C1 segment of cervical spinal cord (tissue), 14 donors: ENCODE data around the gene MYLK.
A peak's percentile ranks its signal among the peaks of the same experiment; 100 is the strongest.

Source experiments
- DNase-seq, 14 donors: peaks; one replicate each; lab custom pipeline; 2025; lab: John Stamatoyannopoulos, UW

Gene MYLK

DNA sequence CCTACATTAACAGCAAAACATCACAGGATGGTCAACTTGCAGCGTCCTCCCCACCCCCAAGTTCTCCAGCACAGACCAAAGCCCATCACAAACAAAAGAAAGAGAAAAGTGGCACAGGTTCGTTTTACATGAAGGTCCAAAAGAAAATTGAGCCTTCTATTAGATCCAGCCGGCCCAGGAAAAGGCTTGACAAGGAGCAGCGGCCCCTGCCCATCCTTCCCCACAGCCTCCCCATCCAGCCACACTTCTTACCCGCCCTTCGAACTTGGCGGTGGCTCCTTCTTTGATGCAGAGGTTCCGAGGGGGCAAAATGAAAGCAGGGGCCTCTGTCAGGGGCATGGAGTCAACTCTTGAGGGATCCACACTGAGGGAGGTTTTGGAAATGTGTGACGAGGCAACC lies 90.7 kb downstream of the MYLK start:
- no peak for DNase-seq

DNA sequence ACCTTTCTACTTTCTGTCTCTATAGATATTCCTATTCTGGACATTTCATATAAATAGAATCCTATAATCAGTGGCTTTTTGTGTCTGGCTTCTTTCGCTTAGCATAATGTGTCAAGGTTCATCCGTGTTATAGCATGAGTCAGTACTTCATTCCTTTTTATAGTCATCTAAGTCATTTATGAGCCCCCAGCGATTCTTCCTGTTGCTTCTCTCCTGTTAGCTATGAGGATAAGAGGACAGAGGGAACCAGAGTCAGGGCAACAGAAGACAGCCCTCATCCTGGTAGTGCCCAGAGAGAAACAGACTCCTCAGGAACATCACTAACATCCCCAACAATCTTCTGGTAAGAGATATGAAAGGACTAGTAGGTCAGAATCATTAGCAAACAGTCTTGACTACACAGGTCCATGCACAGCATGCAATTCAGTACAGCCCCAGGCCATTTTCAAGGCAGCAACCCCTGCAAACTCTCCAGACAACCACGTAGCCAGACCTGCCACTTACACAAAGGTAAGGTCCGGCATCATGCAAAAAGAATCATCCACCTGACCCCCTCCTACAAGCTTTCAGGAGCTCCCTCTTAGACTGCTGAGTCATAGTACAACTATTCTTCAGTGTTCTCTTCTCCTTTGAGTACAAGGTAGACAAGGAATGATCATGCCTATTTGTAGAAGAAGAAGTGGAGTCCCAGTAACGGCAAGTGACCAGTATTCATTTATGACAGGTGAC lies 91.5 kb downstream of the MYLK start:
- DNase-seq = no peak

DNA sequence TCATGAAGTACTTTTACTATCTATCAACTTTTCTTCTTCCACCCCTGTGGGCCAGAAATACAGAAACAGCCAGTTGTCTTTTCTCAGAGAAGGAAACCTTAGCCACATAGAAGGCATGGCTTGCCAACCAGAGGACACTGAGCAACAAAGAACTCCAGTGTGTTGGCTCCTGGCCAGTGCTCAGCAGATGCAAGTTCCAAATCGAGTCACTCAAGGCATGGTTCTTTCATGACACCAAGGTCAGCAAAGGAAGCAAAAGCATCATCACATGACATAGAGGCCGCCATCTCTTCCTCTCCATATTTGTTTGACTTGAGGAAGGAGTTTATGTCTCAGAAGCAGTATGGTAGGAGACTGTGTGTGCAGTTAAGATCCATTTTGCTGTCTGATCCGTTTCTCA lies 92.2 kb downstream of the MYLK start:
- DNase-seq = peak in 5 of 14 donors; percentile 6 to 41 (median 19)

DNA sequence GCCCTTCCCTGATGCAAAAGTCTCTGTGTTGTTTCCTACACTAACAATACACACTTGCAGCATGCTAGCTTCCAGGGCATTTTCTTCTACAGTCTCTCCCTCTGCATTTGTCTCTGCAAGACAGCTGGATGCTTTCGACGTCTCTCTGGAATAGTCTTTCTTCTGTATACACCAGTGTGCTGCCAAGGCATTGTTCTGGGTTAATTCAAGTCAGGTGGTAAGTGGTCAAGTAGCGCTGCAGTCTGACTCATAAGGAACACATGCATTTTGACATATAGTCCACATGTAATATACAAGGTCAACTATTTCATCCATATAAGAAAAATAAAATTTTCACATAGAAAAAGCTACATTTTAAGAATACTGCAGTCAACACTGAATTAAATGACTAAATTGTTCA lies 92.7 kb downstream of the MYLK start:
- DNase-seq = no peak

DNA sequence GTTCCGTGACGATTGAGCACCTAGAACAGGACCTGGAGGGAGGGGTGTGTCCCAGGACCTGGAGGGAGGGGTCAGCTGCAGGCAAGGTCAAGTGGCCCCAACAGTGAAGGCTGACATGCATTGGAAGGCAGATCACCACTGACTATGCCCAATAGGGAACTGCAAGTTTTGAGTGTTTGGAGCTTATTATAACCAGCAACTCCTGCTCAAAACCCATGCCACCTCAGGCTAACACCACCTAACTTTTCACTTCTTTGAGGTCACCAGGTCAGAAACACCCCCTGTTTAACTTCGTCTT lies 93.1 kb downstream of the MYLK start:
- DNase-seq = no peak

DNA sequence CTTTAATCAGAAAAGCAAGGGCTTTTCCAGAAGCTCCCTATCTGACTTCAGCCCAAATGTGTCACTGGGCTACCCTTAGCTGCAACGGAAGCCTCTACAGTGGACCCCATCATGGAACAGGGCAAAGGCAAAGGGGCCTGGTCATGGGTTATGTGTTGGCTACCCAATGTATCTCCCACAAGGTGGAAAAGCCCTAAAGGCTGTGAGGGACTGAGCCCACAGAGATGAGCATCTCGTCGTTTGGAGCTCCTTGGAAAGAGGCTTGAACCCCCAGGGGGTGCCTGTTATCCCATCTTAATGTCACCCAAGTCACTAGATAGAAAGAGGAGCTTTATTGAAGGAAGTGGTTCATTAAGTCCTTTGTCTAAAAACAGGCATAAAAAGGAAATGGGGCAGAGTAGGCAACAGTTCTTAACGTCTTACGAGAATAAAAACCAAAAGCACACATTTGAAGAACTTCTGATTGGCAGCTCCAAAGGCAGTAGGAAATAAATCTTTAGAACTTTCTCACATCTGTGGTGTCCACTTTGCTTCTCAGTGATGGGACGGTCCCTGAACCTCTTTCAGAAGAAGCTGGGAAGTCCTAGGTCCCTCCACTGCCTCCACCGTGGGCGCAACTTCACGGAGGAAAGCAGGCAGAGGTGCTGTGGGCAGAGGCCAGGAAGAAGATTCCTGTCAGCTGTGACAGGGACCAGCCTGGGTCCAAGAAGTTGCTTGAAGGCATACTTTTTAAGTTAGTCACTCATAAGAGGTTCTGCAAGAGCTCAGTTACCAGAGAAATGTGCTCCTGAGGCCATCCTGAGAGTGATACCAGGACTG lies 93.7 kb downstream of the MYLK start:
- DNase-seq = no peak

DNA sequence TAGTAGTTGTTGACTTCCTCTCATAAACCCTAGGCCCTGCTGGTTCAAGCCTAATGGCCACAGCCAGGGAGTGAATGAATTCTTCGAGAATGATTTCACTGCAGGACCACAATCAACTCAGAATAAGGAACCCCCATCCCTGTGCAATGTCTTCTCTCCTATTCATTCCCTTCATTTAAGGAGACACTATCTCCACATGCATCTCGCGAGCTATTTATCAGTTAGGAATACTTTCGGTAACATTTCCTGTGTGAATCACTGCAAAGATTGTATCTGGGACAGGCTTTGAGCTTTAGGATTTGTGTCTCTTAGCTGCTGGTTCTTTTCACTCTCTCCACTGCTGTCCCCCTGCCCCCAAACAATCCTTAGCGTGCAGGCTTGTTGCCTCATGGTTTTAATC lies 94.4 kb downstream of the MYLK start:
- DNase-seq = no peak

DNA sequence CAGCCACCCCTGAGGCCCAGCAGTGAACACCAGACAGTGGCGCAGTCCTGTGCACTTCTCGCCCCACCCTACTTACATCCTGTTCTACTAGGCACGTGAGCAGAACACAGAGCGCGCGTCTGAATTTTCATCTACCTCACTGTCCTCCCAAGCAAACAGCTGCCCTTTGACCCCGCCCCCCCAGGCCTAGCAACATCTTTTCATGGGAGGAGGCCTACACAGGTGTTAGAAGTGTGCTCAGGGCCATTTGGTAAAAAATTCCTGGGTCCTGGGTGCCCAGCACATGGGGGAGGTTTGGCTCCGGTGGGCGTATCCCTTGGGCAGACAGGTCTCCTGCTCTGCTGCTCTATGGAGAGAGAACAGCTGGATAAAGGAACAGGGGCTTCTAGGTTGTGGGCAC lies 95.0 kb downstream of the MYLK start:
- DNase-seq = no peak

DNA sequence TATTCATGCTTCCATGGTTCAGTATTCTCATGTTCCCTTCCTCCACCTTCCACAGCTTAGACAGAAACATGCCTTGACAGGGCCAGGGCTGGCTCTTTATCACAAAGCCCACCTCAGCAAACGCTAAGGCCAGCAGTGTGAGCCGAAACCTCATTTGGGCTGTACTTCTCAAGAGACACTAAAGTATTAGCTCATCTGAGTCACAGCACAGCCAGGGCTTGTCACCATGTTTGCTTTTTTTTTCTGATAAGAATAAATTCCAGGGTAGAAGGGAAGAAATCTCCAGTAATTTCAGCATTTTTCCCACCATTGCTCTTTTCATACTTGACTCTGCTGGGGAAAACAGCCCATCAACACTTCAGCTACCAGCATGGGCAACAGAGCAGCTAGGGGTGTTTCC lies 95.4 kb downstream of the MYLK start:
- DNase-seq = no peak

DNA sequence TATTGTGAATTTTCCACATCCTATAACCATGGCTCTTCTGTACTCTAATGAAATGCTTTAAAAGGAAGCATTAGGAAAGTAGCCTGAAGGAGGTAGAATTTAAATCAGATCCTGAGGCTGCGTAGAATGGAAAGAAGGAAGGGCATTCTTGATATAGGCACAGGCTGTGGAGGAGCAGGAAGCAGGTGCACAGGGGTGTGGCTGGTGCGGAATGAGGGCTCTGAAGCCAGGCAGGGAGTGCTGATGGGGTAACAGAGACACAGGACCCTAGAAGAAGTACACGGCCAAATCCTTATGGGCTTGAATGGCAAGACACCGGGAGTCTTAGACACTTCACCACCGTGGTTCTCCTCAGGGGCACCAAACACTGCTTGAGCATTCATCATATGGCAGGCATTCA lies 97.0 kb downstream of the MYLK start:
- DNase-seq = no peak

DNA sequence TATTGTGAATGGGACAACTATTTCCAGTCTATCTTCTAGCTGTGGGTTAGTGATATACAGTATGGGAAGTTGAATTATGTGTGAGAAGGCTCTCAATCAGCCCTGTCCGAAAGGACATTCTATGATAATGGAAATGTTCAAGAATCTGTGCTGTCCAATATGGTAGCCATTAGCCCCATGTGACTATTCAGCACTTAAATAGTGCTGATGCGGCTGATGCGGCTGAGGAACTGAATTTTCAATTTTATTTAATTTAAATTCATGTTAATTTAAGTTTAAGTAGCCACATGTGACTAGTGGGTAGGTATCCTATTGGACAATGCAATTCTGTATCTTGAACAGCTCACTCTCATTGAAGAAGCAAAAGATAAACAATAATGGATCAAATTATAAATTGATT lies 98.5 kb downstream of the MYLK start:
- no peak for DNase-seq

DNA sequence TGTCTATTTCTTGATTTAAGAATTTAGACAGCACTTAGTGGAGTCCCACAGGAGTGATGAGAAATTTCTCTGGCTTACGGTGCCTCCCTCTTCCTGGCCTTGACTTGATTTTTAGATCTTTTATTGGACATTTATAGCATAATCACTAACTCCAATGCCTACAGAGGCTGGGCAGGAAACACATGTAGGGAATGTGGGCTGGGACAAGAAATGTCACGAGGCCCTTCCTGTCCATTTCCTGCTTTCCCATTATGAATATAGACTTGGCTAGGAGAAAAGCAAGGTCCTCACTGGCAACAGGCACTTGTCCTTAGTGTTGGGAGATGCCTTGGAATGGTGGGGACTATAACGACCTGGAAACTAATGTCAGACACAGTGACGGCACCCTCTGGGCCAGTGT lies 100.3 kb downstream of the MYLK start:
- DNase-seq = no peak

DNA sequence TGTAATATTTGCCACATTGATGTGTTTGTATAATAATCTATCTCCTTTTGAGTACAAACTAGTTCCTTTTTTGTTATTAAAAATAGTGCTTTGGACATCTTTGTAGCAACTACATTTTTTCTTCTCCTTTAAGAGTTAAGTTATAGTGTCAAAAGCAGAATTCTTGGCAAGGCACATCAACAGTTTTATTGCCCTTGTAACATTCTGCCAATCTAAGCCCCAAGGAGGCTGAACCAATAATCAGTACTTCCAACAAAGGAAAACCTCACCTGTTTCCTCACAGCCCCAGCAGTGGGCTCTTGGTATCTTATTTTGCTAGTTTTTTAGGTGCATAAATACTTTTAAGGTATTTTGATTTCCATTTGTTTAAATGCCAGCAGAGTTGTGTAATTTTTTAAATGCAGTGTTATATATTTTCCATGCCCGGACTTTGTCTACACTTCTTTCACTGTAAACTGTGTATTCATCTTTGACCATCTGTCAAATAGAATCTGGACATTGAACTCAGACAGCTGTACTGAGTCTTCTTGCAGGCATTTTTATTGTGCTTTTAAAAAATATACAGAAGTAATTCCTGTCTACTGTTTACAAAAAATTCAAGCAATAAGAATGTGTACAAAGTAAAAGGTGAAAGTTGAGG lies 101.0 kb downstream of the MYLK start:
- DNase-seq = no peak

DNA sequence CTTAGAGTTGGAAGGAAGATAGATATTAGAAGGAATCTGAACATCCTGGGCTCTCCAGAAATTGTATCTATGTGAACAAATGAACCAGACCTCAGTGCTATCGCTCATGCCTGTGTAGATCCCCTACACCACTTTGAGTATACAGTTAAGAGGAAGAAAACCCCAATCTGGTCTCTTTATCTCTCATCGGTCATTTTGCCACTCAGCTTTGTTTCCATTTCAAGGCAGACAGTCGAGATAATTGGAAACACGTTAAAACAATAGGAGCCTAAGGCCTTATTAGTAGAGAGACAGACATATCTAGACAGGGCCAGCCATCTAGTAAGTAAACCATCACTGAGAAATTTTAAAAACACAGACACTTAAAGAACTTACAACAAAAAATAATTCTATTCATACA lies 101.6 kb downstream of the MYLK start:
- DNase-seq = no peak

DNA sequence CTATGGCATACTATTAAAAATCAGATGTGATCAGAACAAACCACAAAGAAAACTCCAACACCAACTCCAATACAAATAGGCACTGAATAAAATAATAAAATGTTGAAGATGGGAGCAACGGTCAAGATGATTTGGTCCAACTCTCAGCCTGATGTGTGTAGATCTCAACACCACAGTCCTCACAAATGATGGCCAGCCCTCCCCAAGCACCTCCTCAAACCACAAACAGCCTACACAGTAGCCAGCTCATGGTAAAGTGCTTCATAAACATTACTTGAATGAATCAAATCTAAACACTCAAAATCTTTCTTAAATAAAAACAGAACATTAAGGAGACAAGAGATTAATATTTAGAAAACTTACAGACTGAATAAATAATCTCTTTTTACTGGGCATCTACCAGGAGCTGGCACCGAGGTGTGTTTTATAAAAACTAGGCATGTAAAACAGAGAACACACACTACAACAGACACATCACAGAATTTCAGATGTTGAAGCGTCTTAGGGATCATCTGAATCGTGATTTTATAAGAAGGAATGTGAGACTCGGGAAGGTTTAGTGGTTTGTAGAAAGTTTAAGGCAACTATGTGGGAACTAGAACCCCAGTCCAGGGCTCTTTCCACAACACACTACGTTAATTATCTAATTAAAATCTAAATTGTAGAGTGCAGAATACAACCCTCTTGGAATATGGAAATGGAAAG lies 102.4 kb downstream of the MYLK start:
- no peak for DNase-seq

DNA sequence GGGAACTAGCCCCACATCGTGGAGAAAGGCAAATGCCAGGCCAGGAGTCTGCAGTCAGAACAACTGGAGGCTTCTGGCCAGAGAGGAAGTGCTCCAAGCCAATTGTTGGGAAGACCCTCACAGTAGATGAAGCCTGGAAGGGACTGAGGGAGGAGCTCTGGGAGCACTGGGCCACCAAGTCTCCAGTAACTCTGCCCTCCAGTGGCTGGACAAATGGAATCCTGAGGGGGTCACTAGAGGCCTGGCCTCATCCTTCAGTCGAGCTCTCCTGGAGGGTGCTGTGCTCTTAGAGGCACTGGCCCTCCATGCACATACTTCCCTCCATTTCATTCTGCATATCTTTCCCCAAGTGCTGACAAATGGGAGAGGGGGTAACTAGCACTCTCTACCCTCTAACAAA lies 103.0 kb downstream of the MYLK start:
- DNase-seq = no peak

DNA sequence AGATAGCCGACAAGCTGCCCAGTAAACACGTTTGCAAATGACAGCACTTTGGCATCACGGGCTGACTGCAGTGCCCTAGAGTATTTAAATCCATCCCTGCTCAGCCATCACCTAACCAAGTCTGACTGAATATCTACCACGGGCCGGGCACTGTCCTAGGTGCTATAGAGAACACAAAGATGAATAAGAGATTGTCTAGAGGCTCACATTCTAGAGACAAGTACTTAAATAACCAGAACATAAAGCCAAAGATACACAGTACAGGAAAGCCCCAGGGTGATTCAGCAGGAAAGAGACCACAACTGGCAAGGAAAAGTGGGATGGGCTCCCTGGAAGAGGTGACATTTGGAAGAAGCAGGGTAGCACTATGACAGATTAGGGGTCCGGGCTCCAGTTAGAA lies 103.5 kb downstream of the MYLK start:
- no peak for DNase-seq

DNA sequence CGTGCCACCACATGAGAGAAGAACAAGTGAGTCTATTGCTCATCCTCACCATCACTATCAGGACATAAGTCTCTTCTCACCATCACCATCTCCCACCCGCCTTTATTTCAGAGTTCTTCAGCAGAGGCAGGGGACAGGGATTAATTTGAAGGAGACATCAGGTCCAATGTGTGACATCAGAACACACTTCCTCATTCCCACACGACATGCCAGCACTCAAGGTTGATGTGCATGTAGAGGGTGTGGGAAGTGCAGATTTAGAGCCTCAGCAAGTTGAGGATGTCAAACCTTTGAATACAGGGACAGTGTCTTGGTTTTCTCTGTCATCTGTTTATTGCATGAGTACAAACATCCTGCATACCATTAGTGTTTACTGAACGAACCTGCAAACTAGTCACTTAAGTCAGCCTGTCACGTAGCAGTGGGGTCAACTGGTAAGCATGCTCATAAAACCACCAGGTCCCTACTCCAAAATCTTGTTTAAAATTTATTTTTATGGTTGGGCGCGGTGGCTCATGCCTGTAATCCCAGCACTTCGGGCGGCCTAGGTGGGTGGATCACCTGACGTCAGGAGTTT lies 104.4 kb downstream of the MYLK start:
- no peak for DNase-seq

DNA sequence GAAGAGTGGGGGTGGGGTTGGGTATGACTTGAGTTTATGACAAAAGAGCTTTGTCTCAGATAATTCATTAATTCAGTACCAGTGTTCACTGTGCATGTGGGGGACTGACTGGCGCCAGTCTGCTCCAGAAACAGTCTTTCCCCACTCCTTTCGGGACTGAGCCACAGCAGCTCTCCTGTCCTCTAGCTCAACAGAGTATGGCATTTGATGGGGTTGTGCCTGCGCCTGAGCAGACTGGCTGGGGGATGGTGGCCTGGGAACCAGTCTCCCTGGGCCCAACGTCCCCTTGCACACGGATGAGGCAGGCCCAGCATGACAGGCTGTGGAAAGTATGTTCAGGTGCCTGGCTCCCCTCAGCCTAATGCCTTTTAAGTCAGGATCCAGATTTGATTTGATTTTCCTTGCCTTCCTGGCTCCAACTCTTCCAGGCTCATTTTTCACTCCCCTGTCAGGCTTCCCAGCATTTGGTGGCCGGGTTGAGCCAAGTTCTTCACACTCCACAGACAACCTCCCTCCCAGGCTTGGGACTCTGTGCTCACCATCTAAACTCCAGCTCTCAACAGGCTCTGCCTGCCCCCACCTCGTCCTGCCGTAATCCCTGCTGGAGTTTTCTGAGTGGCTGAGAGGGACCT lies 105.0 kb downstream of the MYLK start:
- peak in 10 of 14 donors; percentile 33 to 78 (median 53) for DNase-seq

DNA sequence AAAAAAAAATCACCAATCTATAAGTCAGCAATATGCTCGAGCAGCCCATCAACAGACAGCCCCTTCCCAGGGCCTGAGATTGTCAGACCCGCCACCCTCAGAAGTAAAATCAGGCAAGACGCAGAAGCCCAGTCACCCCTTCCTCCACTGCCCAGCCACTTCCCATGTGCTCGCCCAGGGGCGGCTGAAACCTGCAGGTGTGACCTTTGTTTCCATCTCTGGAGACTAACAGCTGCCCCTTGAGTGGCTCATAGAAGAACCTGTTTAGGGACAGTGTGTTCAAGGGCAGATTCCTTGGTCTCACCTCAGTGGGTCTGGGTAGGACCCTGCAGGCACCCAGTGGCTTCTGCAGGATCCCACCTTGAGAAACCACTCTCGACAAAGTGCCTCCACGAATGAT lies 105.6 kb downstream of the MYLK start:
- DNase-seq = no peak

DNA sequence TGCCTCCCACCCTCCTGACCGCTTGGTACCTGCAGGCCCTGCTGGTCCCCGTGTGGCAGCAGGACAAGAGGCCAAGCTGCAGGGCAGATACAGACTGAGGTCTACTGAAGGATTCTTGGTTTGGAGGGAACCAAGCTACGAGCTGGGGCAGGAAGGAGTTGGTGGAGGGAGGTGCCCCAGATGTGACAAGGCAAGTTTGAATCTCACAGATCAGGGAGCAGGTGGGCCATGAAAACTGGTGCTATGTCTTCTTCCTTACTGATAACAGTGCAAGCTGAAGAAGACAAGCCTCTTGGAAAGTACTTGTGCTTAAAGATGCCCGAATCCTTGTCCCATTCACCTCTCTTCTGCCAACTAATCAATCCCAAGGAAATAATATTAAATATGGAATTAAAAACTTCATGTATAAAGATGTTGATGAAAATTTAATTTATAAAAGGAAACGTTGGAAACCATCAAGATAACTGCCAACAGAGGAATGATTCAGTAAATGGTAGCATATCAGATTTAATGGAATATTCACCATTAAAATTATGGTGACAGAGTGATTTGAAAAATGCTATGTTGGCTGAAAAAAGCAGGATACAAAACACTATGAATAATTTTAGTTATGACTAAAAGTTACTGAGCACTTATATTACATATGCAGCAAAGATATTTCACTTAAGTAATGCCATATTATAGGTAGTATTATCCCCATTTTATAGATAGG lies 107.9 kb downstream of the MYLK start:
- no peak for DNase-seq
